Left renal pelvis (tissue), 4 donors: ENCODE data around the gene DSTN. TPM values are rescaled to one million over a fixed set of nuclear protein-coding genes. Genes with fewer than 3 reads are reported as not detected.
A peak's percentile ranks its signal among the peaks of the same experiment; 100 is the strongest.

Source experiments
- DNase-seq, 4 donors: peaks; one replicate each; pipeline ENCODE4 v3.0.0-alpha.2; 2013; ENCODE audit warnings: low read depth in 4 of 4, low spot score in 3 of 4
- polyA plus RNA-seq, 4 donors: library from polyadenylated mRNA; unstranded; fragments of 120-200 nt; gene quantifications; one replicate each; pipeline ENCODE4 v1.2.1, GENCODE V29; 2013; ENCODE audit not compliant: insufficient read length in 4 of 4

DSTN gene
- polyA plus RNA-seq = 100 to 1,000 TPM; 313 to 472 (median 389) TPM

GRCh38 chr20:17569616-17570346, at the start of gene DSTN:
TSS of gene DSTN (plus strand) at chr20:17570075. CDS start at chr20:17570209, 134 bp downstream.
- peak; percentile 83 to 88 (median 85) for DNase-seq

- no peak for DNase-seq
Measured at GRCh38 chr20:17520583-17520982, 49.3 kb upstream of the DSTN start.

- no peak for DNase-seq
Measured at GRCh38 chr20:17522528-17522927, 47.3 kb upstream of the DSTN start.

- no peak for DNase-seq
Measured at GRCh38 chr20:17523326-17523725, 46.5 kb upstream of the DSTN start.

GRCh38 chr20:17524560-17524959, 45.3 kb upstream of the DSTN start:
- no peak for DNase-seq

- no peak for DNase-seq
Measured at GRCh38 chr20:17525132-17525531, 44.7 kb upstream of the DSTN start.

- no peak for DNase-seq
Measured at GRCh38 chr20:17525650-17526049, 44.2 kb upstream of the DSTN start.

GRCh38 chr20:17529586-17529985, 40.3 kb upstream of the DSTN start:
- no peak for DNase-seq

GRCh38 chr20:17530153-17530552, 39.7 kb upstream of the DSTN start:
- DNase-seq = no peak

GRCh38 chr20:17530716-17531664, 38.9 kb upstream of the DSTN start, which contains the start of gene BFSP1:
TSS of gene BFSP1 (minus strand) at chr20:17531379. CDS start at chr20:17531329, 50 bp downstream.
- peak in 1 of 4 donors; percentile 48 for DNase-seq

GRCh38 chr20:17531665-17532025, 38.2 kb upstream of the DSTN start:
- DNase-seq = no peak

- DNase-seq = no peak
Measured at GRCh38 chr20:17533396-17533795, 36.5 kb upstream of the DSTN start.

- no peak for DNase-seq
Measured at GRCh38 chr20:17534077-17534476, 35.8 kb upstream of the DSTN start.

- DNase-seq = peak in 2 of 4 donors; percentile 66 to 70
Measured at GRCh38 chr20:17536944-17537444, 32.9 kb upstream of the DSTN start.

GRCh38 chr20:17537959-17538358, 31.9 kb upstream of the DSTN start:
- no peak for DNase-seq

GRCh38 chr20:17538517-17539170, 31.2 kb upstream of the DSTN start:
- no peak for DNase-seq

- DNase-seq = no peak
Measured at GRCh38 chr20:17541596-17541995, 28.3 kb upstream of the DSTN start.

GRCh38 chr20:17541996-17542395, 27.9 kb upstream of the DSTN start:
- no peak for DNase-seq

- DNase-seq = no peak
Measured at GRCh38 chr20:17542481-17542880, 27.4 kb upstream of the DSTN start.

GRCh38 chr20:17542993-17543412, 26.9 kb upstream of the DSTN start:
- DNase-seq = peak in 2 of 4 donors; percentile 54 to 58
